Skin of body (tissue), 2 donors: Measurements from ENCODE around the gene CCDC83. TPM values are rescaled to one million over a fixed set of nuclear protein-coding genes. Genes with fewer than 3 reads are reported as not detected.
"Not testable (repeated sequence)": the region's sequence is repeated elsewhere in the genome, so short reads cannot be mapped to it uniquely, and the experiment has no call there.

Experiments used
- DNase-seq: peaks from one replicate; lab custom pipeline; 2025; lab: John Stamatoyannopoulos, UW
- total RNA-seq: library from RNA; depleted of rRNA; stranded (reverse); fragments of >200 nt; gene quantifications from one replicate; pipeline ENCODE4 v1.2.3, GENCODE V29; 2014

Gene CCDC83
- total RNA-seq, 1 donor from 2014 or later: not detected

GRCh38 chr11:85835729-85836128 lies 19.5 kb upstream of the CCDC83 start:
- no peak for DNase-seq

GRCh38 chr11:85840932-85841331 lies 14.3 kb upstream of the CCDC83 start:
- not testable (repeated sequence) for DNase-seq

GRCh38 chr11:85843929-85844328 lies 11.3 kb upstream of the CCDC83 start:
- no peak for DNase-seq

- no peak for DNase-seq
Observed at GRCh38 chr11:85844439-85845123, 10.6 kb upstream of the CCDC83 start.

- DNase-seq: no peak
Observed at GRCh38 chr11:85845124-85845631, 10.0 kb upstream of the CCDC83 start.

- DNase-seq: no peak
Observed at GRCh38 chr11:85847436-85847835, 7.7 kb upstream of the CCDC83 start.

- DNase-seq: no peak
Observed at GRCh38 chr11:85848006-85848405, 7.2 kb upstream of the CCDC83 start.

GRCh38 chr11:85848556-85848955 lies 6.6 kb upstream of the CCDC83 start:
- DNase-seq: no peak

GRCh38 chr11:85852754-85853153 lies 2.4 kb upstream of the CCDC83 start:
- not testable (repeated sequence) for DNase-seq

GRCh38 chr11:85853541-85853940 lies 1.6 kb upstream of the CCDC83 start:
- DNase-seq: not testable (repeated sequence)

- peak; percentile 63 for DNase-seq
Observed at GRCh38 chr11:85854212-85854556, 999 bp upstream of the CCDC83 start.

GRCh38 chr11:85854557-85855340 lies 434 bp upstream of the CCDC83 start:
- peak; percentile 95 for DNase-seq

- DNase-seq: no peak
Observed at GRCh38 chr11:85857098-85857497, 1.9 kb downstream of the CCDC83 start.

- DNase-seq: not testable (repeated sequence)
Observed at GRCh38 chr11:85859541-85859940, 4.4 kb downstream of the CCDC83 start.

- no peak for DNase-seq
Observed at GRCh38 chr11:85863855-85864254, 8.7 kb downstream of the CCDC83 start.

GRCh38 chr11:85866137-85866827 lies 11.1 kb downstream of the CCDC83 start:
- no peak for DNase-seq

- DNase-seq: no peak
Observed at GRCh38 chr11:85867751-85868150, 12.6 kb downstream of the CCDC83 start.

- DNase-seq: no peak
Observed at GRCh38 chr11:85869781-85870180, 14.6 kb downstream of the CCDC83 start.

- DNase-seq: no peak
Observed at GRCh38 chr11:85874265-85874664, 19.1 kb downstream of the CCDC83 start.

- DNase-seq: no peak
Observed at GRCh38 chr11:85875505-85875904, 20.3 kb downstream of the CCDC83 start.

- no peak for DNase-seq
Observed at GRCh38 chr11:85884581-85885021, 29.4 kb downstream of the CCDC83 start.
